ENCODE data around the gene NFIX.

The NFIX gene

DNA sequence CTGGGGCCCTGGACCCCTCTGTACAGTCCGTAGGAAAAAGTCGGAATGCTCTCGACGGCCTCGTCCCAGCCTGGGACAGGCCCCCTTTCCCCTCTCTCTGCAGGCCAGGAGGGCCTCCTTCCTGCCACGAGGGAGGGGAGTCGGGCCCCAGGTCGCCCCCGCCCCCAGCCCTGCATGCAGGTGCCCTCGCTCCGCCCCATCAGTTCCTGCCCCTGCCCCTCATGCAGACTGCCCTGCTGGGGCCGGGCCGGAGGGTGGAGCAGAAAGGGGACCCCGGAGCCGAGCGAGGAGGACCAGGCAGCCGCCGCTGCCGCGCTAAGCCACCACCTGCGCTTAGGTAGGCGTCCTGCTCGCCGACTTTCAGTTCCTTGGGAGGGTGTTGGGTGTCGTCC is 100.1 kb downstream of the NFIX start:
- H3K27ac ChIP-seq = no peak overlapping the region
- TF ChIP-seq, protein P1, sequence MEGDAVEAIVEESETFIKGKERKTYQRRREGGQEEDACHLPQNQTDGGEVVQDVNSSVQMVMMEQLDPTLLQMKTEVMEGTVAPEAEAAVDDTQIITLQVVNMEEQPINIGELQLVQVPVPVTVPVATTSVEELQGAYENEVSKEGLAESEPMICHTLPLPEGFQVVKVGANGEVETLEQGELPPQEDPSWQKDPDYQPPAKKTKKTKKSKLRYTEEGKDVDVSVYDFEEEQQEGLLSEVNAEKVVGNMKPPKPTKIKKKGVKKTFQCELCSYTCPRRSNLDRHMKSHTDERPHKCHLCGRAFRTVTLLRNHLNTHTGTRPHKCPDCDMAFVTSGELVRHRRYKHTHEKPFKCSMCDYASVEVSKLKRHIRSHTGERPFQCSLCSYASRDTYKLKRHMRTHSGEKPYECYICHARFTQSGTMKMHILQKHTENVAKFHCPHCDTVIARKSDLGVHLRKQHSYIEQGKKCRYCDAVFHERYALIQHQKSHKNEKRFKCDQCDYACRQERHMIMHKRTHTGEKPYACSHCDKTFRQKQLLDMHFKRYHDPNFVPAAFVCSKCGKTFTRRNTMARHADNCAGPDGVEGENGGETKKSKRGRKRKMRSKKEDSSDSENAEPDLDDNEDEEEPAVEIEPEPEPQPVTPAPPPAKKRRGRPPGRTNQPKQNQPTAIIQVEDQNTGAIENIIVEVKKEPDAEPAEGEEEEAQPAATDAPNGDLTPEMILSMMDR (conservative IDR thresholded peaks at IDR 0.05) = no peak
- TF ChIP-seq ZFX (IDR thresholded peaks at IDR 0.05) = no peak

DNA sequence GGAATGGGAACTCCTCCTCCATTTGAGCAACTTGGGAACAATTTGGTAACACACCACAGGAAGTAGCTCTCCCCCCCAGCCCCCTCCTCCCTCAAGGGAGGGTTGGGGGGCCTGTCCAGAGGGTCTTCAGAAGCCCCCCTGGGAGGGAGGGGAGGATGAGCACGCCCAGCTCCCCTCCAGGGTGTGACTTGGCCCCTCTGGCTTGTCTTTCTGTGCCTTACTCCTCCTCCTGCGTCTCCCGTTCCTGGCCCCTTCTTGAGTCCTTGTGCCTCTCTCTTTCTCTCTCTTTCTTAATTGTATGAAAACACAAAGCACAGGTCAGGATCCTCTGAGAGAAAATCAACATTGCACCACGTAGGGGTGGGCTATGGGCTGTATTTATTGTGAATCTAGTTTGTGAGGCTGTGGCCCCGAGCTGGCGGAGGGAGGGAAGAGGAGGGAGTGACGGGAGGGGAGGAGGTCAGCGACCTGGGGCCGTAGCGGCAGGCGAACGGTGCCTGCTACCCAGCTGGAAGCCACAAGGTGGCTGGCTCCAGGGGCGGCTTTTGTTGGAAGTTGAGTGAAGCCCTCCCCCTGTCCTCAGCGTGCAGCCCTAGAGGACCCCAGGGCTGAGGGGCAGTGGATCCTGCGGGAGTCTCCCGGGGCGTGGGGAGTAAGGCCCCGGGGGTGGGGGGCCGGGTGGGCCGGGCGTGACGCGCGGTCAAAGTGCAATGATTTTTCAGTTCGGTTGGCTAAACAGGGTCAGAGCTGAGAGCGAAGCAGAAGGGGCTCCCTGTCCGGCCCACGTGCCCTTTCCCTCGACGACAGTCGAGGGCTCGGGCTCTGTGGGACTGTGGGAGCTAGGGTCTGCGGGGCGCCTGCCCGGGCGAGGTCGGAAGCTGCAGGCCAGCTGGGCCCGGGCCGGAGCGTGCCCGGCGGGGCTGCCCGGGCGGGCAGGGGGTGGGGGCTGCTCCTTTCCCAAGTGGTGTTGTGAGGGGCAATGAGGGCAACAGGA is 101.0 kb downstream of the NFIX start:
- TF ChIP-seq, protein P1 (conservative IDR thresholded peaks at IDR 0.05) = no peak; the same call in 1 of the 2 replicates
- TF ChIP-seq ZFX (IDR thresholded peaks at IDR 0.05) = no peak
- H3K27ac ChIP-seq = no peak overlapping the region

DNA sequence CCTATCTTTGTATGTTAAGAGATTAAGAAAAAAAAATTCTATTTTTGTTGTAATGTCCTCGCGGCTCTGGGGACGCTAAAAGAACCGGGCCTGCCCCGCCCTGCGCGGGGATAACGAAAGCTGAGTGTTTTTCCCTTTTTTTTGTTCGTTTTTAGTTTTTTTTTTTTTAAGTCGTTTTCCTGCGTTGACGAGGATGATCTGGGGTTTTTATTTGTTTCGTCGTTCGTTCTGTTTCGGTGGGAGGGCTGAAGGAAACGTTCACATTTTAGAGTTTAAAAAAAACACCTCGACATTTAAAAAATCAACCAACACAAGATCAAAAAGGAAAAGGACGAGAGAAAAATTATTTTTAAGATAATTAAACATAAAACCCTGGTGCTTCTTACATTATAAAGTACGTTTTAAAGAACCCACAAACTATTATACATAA is 101.8 kb downstream of the NFIX start:
- TF ChIP-seq, protein P1 (conservative IDR thresholded peaks at IDR 0.05) = no peak
- TF ChIP-seq ZFX (IDR thresholded peaks at IDR 0.05) = no peak
- H3K27ac ChIP-seq = no peak overlapping the region

DNA sequence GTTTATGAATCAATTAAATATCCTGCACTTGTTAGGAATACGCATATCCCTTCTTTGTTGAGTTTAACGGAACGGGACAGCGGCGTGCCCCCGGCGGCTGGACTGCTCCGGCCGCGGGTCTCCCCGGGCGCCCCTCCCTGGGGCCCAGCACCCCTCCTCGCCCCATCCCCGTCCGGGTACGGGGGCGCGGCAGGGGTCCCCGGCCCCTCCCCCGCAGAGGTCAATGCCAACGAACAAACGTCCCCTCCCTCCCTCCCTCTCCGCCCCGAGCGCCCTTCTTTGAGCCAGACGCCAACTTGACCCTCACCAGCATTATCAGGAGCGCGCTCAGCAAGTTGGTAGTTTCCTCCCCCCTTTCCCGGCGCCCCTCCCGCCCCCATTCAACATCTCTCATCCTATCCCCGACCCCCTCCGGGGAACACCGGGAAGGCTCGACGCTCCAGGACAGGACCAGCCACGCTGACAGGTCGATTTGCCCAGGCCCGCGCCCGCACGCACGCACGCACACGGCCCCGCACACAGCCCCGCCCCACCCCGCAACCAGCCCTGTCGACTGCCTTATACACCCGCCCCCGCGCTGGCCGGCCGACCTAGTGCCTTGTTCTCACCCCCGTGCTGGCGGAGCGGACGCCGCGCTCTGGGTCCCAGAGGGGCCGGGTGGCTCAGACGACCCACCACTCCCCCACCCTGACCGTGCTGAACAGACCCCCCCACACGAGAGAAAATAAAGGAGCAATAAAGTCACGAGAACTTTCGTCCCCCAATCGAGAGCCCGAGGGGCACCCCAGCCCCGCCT is 102.4 kb downstream of the NFIX start:
- TF ChIP-seq, protein P1 (conservative IDR thresholded peaks at IDR 0.05) = no peak
- no peak for TF ChIP-seq ZFX (IDR thresholded peaks at IDR 0.05)
- H3K27ac ChIP-seq = no peak overlapping the region

DNA sequence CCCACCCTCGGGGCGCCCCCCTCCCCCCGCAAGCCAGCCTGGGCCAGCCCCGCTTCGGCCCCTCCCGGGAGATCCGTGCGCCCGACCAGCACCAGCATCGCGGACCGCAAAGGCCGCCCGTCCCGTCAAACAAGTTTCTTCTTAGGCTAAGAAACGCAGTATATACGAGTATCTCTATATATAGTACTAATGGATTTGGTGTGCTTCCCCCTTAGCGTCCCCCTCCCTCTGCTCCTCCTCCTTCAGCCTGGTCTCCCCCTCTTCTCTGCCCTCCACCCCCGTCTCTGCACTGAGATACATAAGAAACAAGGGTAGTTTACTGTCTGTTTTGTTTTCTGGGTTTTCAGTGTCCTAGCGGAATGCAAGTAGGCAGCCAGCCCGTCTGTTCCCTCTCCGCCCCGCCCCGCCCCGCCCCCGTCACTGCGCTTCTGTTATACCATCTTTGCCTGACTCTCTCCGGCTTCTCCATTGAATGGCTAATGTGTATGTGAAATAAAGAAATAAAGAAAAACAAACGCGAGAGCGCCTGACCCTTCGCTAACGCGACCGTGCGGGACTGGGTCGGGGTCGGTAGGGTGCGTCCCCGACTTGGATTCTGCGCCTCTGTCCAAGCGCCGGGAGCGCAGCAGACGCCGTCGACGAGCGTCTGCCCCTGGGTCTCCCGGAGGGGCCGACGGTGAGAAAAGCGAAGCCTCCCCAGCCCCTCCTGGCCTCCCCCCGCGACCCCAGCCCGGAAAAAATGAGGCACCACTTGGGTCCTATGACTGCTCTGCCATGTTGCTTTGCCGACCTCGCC is 103.2 kb downstream of the NFIX start:
- H3K27ac ChIP-seq = no peak overlapping the region
- TF ChIP-seq, protein P1 (conservative IDR thresholded peaks at IDR 0.05) = no peak

DNA sequence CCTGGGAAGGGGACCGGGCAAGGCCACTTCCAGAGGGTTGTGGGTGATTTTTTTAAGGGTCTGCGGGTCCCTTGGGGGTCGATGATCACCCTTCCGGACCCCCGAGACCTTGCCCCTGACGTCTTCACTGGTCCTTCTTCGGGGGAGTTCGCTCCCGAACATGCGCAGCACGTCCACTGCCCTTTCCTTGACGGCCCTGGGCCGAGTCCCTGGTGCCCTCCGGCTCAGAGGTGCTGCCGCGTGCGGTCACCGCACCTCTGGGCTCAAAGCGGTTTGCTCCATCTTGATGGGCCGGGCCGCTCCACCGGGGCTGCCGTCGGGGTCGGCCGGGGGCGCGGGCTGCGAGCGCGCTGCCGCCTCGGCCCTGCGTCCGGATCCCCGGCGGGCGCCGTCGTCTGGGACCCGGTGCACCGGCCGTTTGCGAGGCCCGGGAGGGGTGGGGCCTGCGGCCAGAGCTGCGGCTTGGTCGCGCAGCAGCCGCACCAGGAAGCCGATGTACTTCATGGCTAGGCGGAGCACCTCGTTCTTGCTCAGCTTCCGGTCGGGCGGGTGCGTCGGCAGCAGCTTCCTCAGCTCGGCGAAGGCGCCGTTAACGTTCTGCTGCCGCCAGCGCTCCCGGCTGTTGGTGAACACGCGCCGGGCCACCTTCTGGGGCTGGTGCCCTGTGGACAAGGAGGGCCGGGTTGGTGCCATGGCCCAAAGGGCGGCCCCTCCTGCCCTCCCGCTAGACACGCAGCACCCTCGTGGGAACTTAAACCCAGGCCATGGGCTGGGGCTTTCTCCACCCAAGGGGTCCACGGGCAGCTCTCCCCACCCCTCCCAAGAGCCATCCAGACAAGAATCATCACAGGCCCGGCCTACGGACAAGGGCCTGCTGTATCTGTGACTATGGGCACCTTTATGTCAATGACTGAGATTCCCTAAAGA is 104.1 kb downstream of the NFIX start:
- no peak overlapping the region for H3K27ac ChIP-seq
- no peak for TF ChIP-seq ZFX (IDR thresholded peaks at IDR 0.05)
- TF ChIP-seq, protein P1 (conservative IDR thresholded peaks at IDR 0.05) = no peak

Measured in C4-2B (cell line).